Panc1 (cell line): ENCODE measurements around the gene PARD6G. TPM values are rescaled to one million over a fixed set of nuclear protein-coding genes. Genes with fewer than 3 reads are reported as not detected.

Experiments used
- ATAC-seq: fragments of 200-7000 bp; cut with Tn5 transposase; 2 replicates; pipeline ENCODE4 v1.9.1; 2020; ENCODE audit warnings: mild to moderate bottlenecking, moderate library complexity
- BruUV-seq: library from RNA; stranded (reverse); fragments of 400-500 nt; replicated peaks from 2 replicates; lab custom pipeline; 2021; lab: Mats Ljungman, UMichigan
- CTCF ChIA-PET: fragments of 300-600 bp; sonication (Branson Sonifier 250); formaldehyde crosslinking; loops from one replicate; lab custom pipeline; 2022; ENCODE audit warnings: antibody characterized with exemption; lab: Charles Lee
- POLR2A ChIA-PET: fragments of 300-600 bp; sonication (Branson Sonifier 250); formaldehyde crosslinking; loops from one replicate; lab custom pipeline; 2022; ENCODE audit warnings: antibody characterized with exemption; lab: Charles Lee
- DNase-seq: peaks from one replicate; pipeline ENCODE4 v3.0.0-alpha.2; 2010; ENCODE audit warnings: low read depth, low spot score
- H3K27ac ChIP-seq: 2 replicates; pipeline ENCODE4 v1.5.1; 2011; ENCODE audit warnings: mild to moderate bottlenecking, low read length, inconsistent platforms
- H3K27me3 ChIP-seq: fragments of 200-500 bp; sonication (Bioruptor generic); 2 replicates; pipeline ENCODE4 v1.6.0; 2014; ENCODE audit warnings: low read length, inconsistent platforms; ENCODE audit not compliant: control insufficient read depth, insufficient read depth
- H3K36me3 ChIP-seq: fragments of 200-500 bp; sonication (Bioruptor generic); 2 replicates; pipeline ENCODE4 v1.5.1; 2014; ENCODE audit warnings: inconsistent platforms, mild to moderate bottlenecking, low read length, moderate library complexity; ENCODE audit not compliant: control insufficient read depth, insufficient read depth
- H3K4me1 ChIP-seq: 2 replicates; pipeline ENCODE4 v1.5.1; 2011; ENCODE audit warnings: inconsistent platforms, mild to moderate bottlenecking, low read length, moderate library complexity; ENCODE audit not compliant: control insufficient read depth, insufficient read depth
- H3K4me3 ChIP-seq, 2 experiments: 2 replicates each; pipeline ENCODE4 v1.5.1; 2011 to 2012; ENCODE audit warnings: low read depth in 2 of 2, low read length in 2 of 2, mild to moderate bottlenecking in 2 of 2, inconsistent platforms in 1 of 2, moderate library complexity in 1 of 2
- H3K9me3 ChIP-seq: fragments of 200-500 bp; sonication (Bioruptor generic); 2 replicates; pipeline ENCODE4 v1.5.1; 2014; ENCODE audit warnings: low read depth, mild to moderate bottlenecking, inconsistent platforms, low read length, moderate library complexity; ENCODE audit not compliant: control insufficient read depth, insufficient read depth
- CTCF ChIP-seq: fragments of 450-650 bp; IDR thresholded peaks from 2 replicates; pipeline ENCODE4 v1.5.1; 2017; ENCODE audit warnings: mild to moderate bottlenecking
- POLR2AphosphoS5 ChIP-seq: IDR thresholded peaks from 2 replicates; pipeline ENCODE4 v1.6.1; 2012; ENCODE audit warnings: mild to moderate bottlenecking, low read depth, low read length, moderate library complexity
- REST ChIP-seq, 2 experiments: IDR thresholded peaks; 2 replicates each; pipeline ENCODE4 v1.6.1; 2011 to 2012; ENCODE audit warnings: low read depth in 2 of 2, control low read depth in 1 of 2, low read length in 1 of 2, mild to moderate bottlenecking in 1 of 2, moderate library complexity in 1 of 2; ENCODE audit not compliant: insufficient read depth in 1 of 2
- SIN3A ChIP-seq: IDR thresholded peaks from 2 replicates; pipeline ENCODE4 v1.6.1; 2012; ENCODE audit warnings: low read depth, mild to moderate bottlenecking, low read length, moderate library complexity, borderline replicate concordance; ENCODE audit not compliant: insufficient read depth
- TCF7L2 ChIP-seq: IDR thresholded peaks from 2 replicates; pipeline ENCODE4 v1.6.1; 2011; ENCODE audit warnings: mild to moderate bottlenecking, low read depth, low read length, inconsistent platforms
- in situ Hi-C: cut with HindIII; loops from 2 replicates; pipeline ENCODE4 v1.10.0; 2016; ENCODE audit warnings: low sequenced_read_pairs, low pct_unique_long_range_greater_than_20kb
- intact Hi-C: fragments of 100-400 bp; cut with micrococcal nuclease; formaldehyde crosslinking; loops from one replicate; pipeline ENCODE4 v1.10.0; 2022; ENCODE audit not compliant: unreplicated experiment
- total RNA-seq: library from RNA; stranded (reverse); gene quantifications from one replicate; pipeline ENCODE4 v1.2.1, GENCODE V29; 2021; ENCODE audit not compliant: unreplicated experiment

The PARD6G gene
- total RNA-seq, 1 experiment from 2014 or later, result 5.2 TPM

DNA sequence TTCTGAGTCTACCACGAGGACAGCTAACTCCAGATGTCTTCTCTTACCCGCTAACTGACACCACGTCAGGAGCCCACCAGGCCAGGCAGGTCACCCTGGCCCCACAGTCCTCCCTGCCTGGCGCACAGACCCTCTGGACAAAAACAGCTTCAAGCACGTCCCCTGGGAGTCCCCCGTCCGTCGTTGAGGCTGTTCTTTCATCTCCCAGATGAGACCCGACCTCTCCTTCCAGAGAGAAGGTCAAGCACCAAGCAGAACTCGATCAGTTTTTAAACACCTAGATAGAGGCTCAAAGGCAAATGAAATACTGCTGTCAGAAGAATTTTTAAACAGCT lies 57.8 kb downstream of the PARD6G start:
- no peak for TF ChIP-seq CTCF
- no peak for TF ChIP-seq SIN3A
- no peak for TF ChIP-seq REST (IDR thresholded peaks at IDR 0.05; ENCODE audit: insufficient read depth in 1 of 2, low read depth in 2 of 2, low read length in 1 of 2)
- no peak for TF ChIP-seq POLR2AphosphoS5
- TF ChIP-seq TCF7L2, result no peak
- Histone ChIP-seq H3K27me3 (no peaks in the 10 kb centered on the region; the same call in none of the 2 replicates), H3K4me1 (no peaks in the 10 kb centered on the region), H3K27ac (no peak overlapping the region), H3K4me3 (no peak overlapping the region), H3K36me3 (no peaks in the 10 kb centered on the region), H3K9me3 (no peaks in the 10 kb centered on the region)
- ATAC-seq (no peak), DNase-seq (no peak)
- no TSS peak for BruUV-seq
- ChIA-PET POLR2A (no interaction called here), CTCF (interaction anchor here (0.7 to 0.9 kb wide), 2 partner anchors 17 to 19 kb away, joined by 3 read pairs; no protein-coding TSS in a partner anchor)
- intact Hi-C loops, result no loop called here
- in situ Hi-C loops, result no loop called here

DNA sequence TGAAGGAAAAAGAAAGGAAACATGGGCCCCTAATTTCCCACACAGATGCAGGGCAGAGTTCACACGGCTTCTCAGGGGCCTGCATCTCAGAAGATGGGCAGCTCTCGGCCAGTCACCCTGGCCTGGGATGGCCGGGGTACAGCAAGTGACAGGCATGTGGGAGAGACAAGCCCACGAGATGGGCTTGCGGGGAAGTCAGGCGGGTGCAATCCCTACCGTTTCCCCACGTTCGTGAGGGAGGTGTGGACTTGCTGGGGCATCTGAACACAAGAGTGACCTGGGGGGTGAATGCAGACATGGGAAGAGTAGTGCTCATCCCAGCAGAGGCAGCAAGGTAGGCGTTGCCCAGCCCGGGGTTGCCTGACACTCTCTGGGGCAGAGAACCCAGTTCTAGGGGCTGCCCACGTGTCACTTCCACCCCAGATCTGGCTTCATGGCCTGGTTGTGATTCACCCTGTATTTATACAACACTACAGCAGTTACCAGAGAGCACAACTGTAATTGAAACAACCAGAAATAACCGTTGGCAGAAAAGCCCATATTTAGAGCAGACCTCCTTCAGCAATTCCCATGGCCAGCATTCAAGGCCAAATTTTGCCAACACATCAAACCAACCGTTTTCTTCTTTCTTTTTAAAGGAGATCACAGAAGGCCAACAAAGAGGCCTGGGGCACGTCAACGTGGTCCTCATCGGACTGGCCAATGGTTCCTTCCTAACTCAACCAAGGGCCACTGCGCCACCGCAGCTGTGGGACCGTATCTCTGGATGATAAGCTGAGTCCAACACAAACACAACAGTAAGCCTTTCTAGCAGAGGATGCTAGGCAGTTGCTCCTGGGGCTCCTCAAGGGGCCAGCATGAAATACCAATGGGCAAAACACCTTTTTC lies 58.4 kb downstream of the PARD6G start:
- no peak for DNase-seq
- POLR2A ChIA-PET, result no interaction called here
- TF ChIP-seq CTCF (no peak), TCF7L2 (no peak), POLR2AphosphoS5 (no peak), REST (IDR thresholded peaks at IDR 0.05; ENCODE audit: insufficient read depth in 1 of 2, low read depth in 2 of 2, low read length in 1 of 2) (no peak), SIN3A (no peak)
- intact Hi-C loops (no loop called here), in situ Hi-C loops (no loop called here)
- Histone ChIP-seq H3K27ac (no peak overlapping the region), H3K36me3 (no peaks in the 10 kb centered on the region), H3K4me1 (no peaks in the 10 kb centered on the region), H3K4me3 (no peak overlapping the region), H3K27me3 (no peaks in the 10 kb centered on the region; the same call in 1 of the 2 replicates), H3K9me3 (no peaks in the 10 kb centered on the region)
- CTCF ChIA-PET, result interaction anchor here (0.5 to 0.7 kb wide), 2 partner anchors 18 to 75 kb away, joined by 3 to 6 read pairs; no protein-coding TSS in a partner anchor
- BruUV-seq, result no TSS peak
- no peak for ATAC-seq
